GM12878 (cell line): ENCODE data around the gene HAO2. TPM values are rescaled to one million over a fixed set of nuclear protein-coding genes. Genes with fewer than 3 reads are reported as not detected.
"Not testable (repeated sequence)": the region's sequence is repeated elsewhere in the genome, so short reads cannot be mapped to it uniquely, and the experiment has no call there.

Experiments used
- ATAC-seq: fragments of 200-7000 bp; cut with Tn5 transposase; 3 replicates; pipeline ENCODE4 v1.9.1; 2020; ENCODE audit warnings: mild to moderate bottlenecking, moderate library complexity
- BruUV-seq: library from RNA; stranded (reverse); fragments of 400-500 nt; replicated peaks from 2 replicates; lab custom pipeline; 2021; lab: Mats Ljungman, UMichigan
- CTCF ChIA-PET: fragments of 300-600 bp; sonication (Branson Sonifier 250); formaldehyde crosslinking; extraction: SDS; loops from one replicate; lab custom pipeline; 2021; ENCODE audit warnings: inconsistent platforms; lab: Yijun Ruan, JAX
- POLR2A ChIA-PET: fragments of 350-600 bp; formaldehyde crosslinking; extraction: SDS; loops from one replicate; lab custom pipeline; 2021; ENCODE audit warnings: inconsistent platforms; lab: Charles Lee
- RAD21 ChIA-PET: fragments of 300-600 bp; sonication (Branson Sonifier 250); formaldehyde crosslinking; loops from one replicate; lab custom pipeline; 2023; ENCODE audit warnings: antibody characterized with exemption; ENCODE audit not compliant: unreplicated experiment; lab: Charles Lee
- SMC1A ChIA-PET: fragments of 300-600 bp; sonication (Branson Sonifier 250); formaldehyde crosslinking; loops from one replicate; lab custom pipeline; 2023; ENCODE audit not compliant: unreplicated experiment, uncharacterized antibody; lab: Charles Lee
- DNase-seq: peaks from one replicate; pipeline ENCODE4 v3.0.0-alpha.2; 2011; ENCODE audit warnings: low read depth, low spot score
- FAIRE-seq: peaks from 3 replicates; lab custom pipeline; 2011; peaks lifted over from hg19 to GRCh38; lab: Jason Lieb, UNC
- H2AFZ ChIP-seq: 2 replicates; pipeline ENCODE4 v1.6.0; 2011; ENCODE audit warnings: low read depth, low read length, control low read depth; ENCODE audit not compliant: control insufficient read depth
- H3K27ac ChIP-seq: 2 replicates; pipeline ENCODE4 v1.5.1; 2011; ENCODE audit warnings: control low read depth; ENCODE audit not compliant: control insufficient read depth, insufficient read depth
- H3K27me3 ChIP-seq, 2 experiments: replicated peaks in 1 of 2; 2 replicates each; pipeline versions ENCODE4 v1.6.0 to v1.6.1; 2011; ENCODE audit warnings: low read length in 1 of 2; ENCODE audit not compliant: control insufficient read depth in 2 of 2, insufficient read depth in 2 of 2
- H3K36me3 ChIP-seq, 2 experiments: 2 replicates each; pipeline ENCODE4 v1.5.1; 2011; ENCODE audit warnings: low read length in 1 of 2; ENCODE audit not compliant: control insufficient read depth in 2 of 2, insufficient read depth in 2 of 2
- H3K4me1 ChIP-seq: 2 replicates; pipeline ENCODE4 v1.6.1; 2011; ENCODE audit warnings: mild to moderate bottlenecking, low read length, moderate library complexity, mixed read lengths; ENCODE audit not compliant: control insufficient read depth, insufficient read depth
- H3K4me2 ChIP-seq: 2 replicates; pipeline ENCODE4 v1.6.0; 2011; ENCODE audit warnings: control low read depth; ENCODE audit not compliant: control insufficient read depth, insufficient read depth
- H3K4me3 ChIP-seq: fragments of 200-600 bp; sonication (generic); 2 replicates; pipeline ENCODE4 v1.5.1; 2016
- H3K79me2 ChIP-seq: 2 replicates; pipeline ENCODE4 v1.6.0; 2011; ENCODE audit warnings: low read length; ENCODE audit not compliant: control insufficient read depth, insufficient read depth
- H3K9ac ChIP-seq: 2 replicates; pipeline ENCODE4 v1.8.0; 2011; ENCODE audit warnings: low read length, control low read depth, mixed read lengths; ENCODE audit not compliant: control insufficient read depth, insufficient read depth
- H3K9me3 ChIP-seq: replicated peaks from 3 replicates; pipeline ENCODE4 v1.5.1; 2011; ENCODE audit warnings: mild to moderate bottlenecking, low read length; ENCODE audit not compliant: control insufficient read depth, insufficient read depth
- H4K20me1 ChIP-seq: 2 replicates; pipeline ENCODE4 v1.6.0; 2011; ENCODE audit not compliant: control insufficient read depth, insufficient read depth
- ATF7 ChIP-seq: fragments of 450-650 bp; IDR thresholded peaks from 2 replicates; pipeline ENCODE4 v1.6.1; 2016; ENCODE audit warnings: low read depth, mild to moderate bottlenecking
- BCL11A ChIP-seq: IDR thresholded peaks from 2 replicates; pipeline ENCODE4 v1.6.1; 2011; ENCODE audit warnings: low read depth, low read length
- GATAD2B ChIP-seq: fragments of 450-650 bp; conservative IDR thresholded peaks from 2 replicates; pipeline ENCODE4 v1.6.1; 2017; ENCODE audit warnings: low read depth, mild to moderate bottlenecking, moderate library complexity
- LARP7 ChIP-seq: fragments of 450-650 bp; IDR thresholded peaks from 2 replicates; pipeline ENCODE4 v1.6.1; 2017; ENCODE audit warnings: mild to moderate bottlenecking
- MXI1 ChIP-seq: fragments of 150-350 bp; IDR thresholded peaks from 2 replicates; pipeline ENCODE4 v1.6.1; 2011; ENCODE audit warnings: low read depth, mild to moderate bottlenecking, inconsistent platforms, low read length, improper control_type of control experiment
- PML ChIP-seq: IDR thresholded peaks from 2 replicates; pipeline ENCODE4 v1.6.1; 2012; ENCODE audit warnings: low read length, inconsistent platforms
- RAD51 ChIP-seq: fragments of 450-650 bp; IDR thresholded peaks from 2 replicates; pipeline ENCODE4 v1.6.1; 2016; ENCODE audit warnings: moderate library complexity, mild to moderate bottlenecking, inconsistent platforms
- RBBP5 ChIP-seq: fragments of 200-600 bp; sonication (generic); conservative IDR thresholded peaks from 2 replicates; pipeline ENCODE4 v1.6.1; 2016
- RCOR1 ChIP-seq: conservative IDR thresholded peaks from 2 replicates; pipeline ENCODE4 v1.6.1; 2012; ENCODE audit warnings: low read depth, low read length, improper control_type of control experiment
- RELA ChIP-seq: fragments of 450-650 bp; IDR thresholded peaks from 2 replicates; pipeline ENCODE4 v1.8.0; 2014; ENCODE audit warnings: borderline replicate concordance; ENCODE audit not compliant: partially characterized antibody
- SIN3A ChIP-seq: IDR thresholded peaks from 2 replicates; pipeline ENCODE4 v1.6.1; 2012; ENCODE audit warnings: low read depth, low read length, improper control_type of control experiment
- SMC3 ChIP-seq: IDR thresholded peaks from 2 replicates; pipeline ENCODE4 v1.6.1; 2011; ENCODE audit warnings: low read length, improper control_type of control experiment, borderline replicate concordance
- WRNIP1 ChIP-seq: IDR thresholded peaks from 2 replicates; pipeline ENCODE4 v1.6.1; 2011; ENCODE audit warnings: low read depth, low read length, improper control_type of control experiment, borderline replicate concordance
- whole genome bisulfite sequencing: methylation state at CpG from one replicate; pipeline ENCODE4 v1.1.6; 2016; ENCODE audit warnings: low lambda C conversion rate; ENCODE audit not compliant: insufficient replicate concordance, insufficient coverage; ENCODE audit errors: missing lambda C conversion rate; 5-methylcytosine and 5-hydroxymethylcytosine counted together
- in situ Hi-C: fragments of 300-500 bp; cut with MboI; formaldehyde crosslinking; loops from 9 replicates; pipeline ENCODE4 v1.14.3; 2018; ENCODE audit warnings: mixed read lengths
- intact Hi-C: fragments of 100-400 bp; cut with micrococcal nuclease; formaldehyde crosslinking; loops from one replicate; pipeline ENCODE4 v1.14.2; 2022; ENCODE audit not compliant: unreplicated experiment
- polyA plus RNA-seq, 11 experiments: library from polyadenylated mRNA; depleted of rRNA in 4 of 11; unstranded in 6 of 11; stranded (reverse) in 5 of 11; fragments of >200 nt; fragmentation: Nextera tagmentation in 4 of 11; fragmentation: Illumina TruSeq in 1 of 11; extraction: Ambion mirVana in 4 of 11; extraction: Trizol in 1 of 11; gene quantifications; 1 replicate in 1 of 11; 2 replicates in 10 of 11; pipeline versions ENCODE4 v1.2.1 to v1.2.3, GENCODE V29; 2011 to 2016; ENCODE audit warnings: inconsistent platforms in 2 of 11, missing spikeins in 2 of 11, low read depth in 1 of 11
- total RNA-seq, 4 experiments: library from RNA; depleted of rRNA in 3 of 4; stranded (reverse); fragments of >200 nt in 3 of 4; fragmentation: Illumina TruSeq in 1 of 4; extraction: Trizol in 1 of 4; gene quantifications; 2 replicates each; pipeline versions ENCODE4 v1.2.1 to v1.2.3, GENCODE V29; 2013 to 2021
- TF ChIP-seq, protein P1 (sequence below): IDR thresholded peaks from 2 replicates; pipeline ENCODE4 v1.6.1; 2012; ENCODE audit warnings: mild to moderate bottlenecking, low read depth, low read length

HAO2 gene
- total and polyA plus RNA-seq, 10 of the 15 experiments (the other 5 are each of a cell fraction or from before 2014, with no cell fraction given), result not detected

DNA sequence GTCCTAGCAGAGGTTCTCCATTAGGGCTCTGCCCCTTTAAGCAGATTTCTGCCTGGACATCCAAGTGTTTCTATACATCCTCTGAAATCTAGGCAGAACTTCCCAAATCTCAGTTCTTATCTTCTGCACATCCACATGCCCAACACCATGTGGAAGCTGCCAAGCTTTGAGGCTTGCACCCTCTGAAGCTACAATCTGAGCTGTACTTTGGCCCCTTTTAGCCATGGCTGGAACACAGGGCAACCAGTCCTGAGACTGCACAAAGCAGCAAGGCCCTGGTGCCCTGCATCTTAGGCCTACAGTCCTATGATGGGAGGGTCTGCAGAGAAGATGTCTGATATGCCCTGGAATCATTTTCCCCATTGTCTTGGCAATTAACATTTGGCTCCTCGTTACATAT is 8.0 kb downstream of the HAO2 start (continued):
- TF ChIP-seq RELA, result no peak
- TF ChIP-seq RBBP5, result no peak
- no peak for TF ChIP-seq LARP7
- no peak for TF ChIP-seq SIN3A
- no peak for TF ChIP-seq WRNIP1
- TF ChIP-seq, all 136 proteins: peak for 0

DNA sequence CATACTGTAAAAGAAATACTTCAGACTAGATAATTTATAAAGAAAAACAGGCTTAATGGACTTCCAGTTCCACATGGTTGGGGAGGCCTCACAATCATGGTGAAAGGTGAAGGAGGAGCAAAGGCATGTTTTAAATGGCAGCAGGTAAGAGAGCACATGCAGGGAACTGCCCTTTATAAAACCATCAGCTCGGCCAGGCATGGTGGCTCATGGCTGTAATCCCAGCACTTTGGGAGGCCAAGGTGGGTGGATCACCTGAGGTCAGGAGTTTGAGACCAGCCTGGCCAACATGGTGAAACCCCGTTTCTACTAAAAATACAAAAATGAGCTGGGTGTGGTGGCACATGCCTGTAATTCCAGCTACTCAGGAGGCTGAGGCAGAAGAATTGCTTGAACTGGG is 9.0 kb downstream of the HAO2 start:
- ChIA-PET SMC1A (interaction anchor here (1.5 kb wide), 1 partner anchor 102 kb away, joined by 7 read pairs; no protein-coding TSS in a partner anchor), CTCF (interaction anchor here (1.0 to 1.4 kb wide), 2 partner anchors 9 to 103 kb away, joined by 3 to 6 read pairs; partner anchors contain the start of gene HAO2)
- FAIRE-seq, RAD21 ChIA-PET, H3K9ac ChIP-seq, H3K9me3 ChIP-seq, H3K36me3 ChIP-seq, H3K4me3 ChIP-seq, ATAC-seq, H3K4me2 ChIP-seq, H2AFZ ChIP-seq, H3K27me3 ChIP-seq, DNase-seq, H3K27ac ChIP-seq, H3K4me1 ChIP-seq, BruUV-seq, H3K79me2 ChIP-seq, POLR2A ChIA-PET, H4K20me1 ChIP-seq: not testable (repeated sequence)
- intact Hi-C loops (loop anchor here (10.0 kb wide), 1 partner anchor 97 kb away; no protein-coding TSS in a partner anchor), in situ Hi-C loops (loop anchor here (10.0 kb wide), 1 partner anchor 297 kb away; no protein-coding TSS in a partner anchor)
- 8% methylated on average over 2 of the region's 2 CpGs for WGBS

DNA sequence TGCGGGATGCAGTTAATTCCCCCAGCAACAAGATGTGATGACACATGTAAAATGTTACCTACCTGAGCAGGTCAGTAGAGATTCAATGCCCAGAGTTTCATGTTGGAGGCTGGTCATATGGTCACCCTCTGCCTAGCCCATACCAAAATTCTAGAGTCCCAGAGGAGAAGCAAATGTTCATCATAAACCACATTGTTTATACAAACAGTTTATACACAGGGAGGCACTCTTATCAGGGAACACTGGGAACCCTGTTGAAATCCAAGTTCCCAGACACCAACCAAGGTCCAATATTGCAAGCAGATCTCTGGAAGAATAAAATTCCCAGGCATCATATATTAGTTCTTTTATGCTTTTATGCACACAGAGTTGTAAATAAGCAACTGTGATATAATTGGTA is 10.5 kb downstream of the HAO2 start:
- no peak for DNase-seq
- Histone ChIP-seq H3K9ac (no peak overlapping the region), H4K20me1 (no peaks in the 10 kb centered on the region), H2AFZ (no peak overlapping the region), H3K36me3 (no peaks in the 10 kb centered on the region), H3K4me2 (no peak overlapping the region), H3K9me3 (no peaks in the 10 kb centered on the region; the same call in 2 of the 3 replicates), H3K27ac (no peak overlapping the region), H3K4me1 (no peaks in the 10 kb centered on the region), H3K27me3 (no peaks in the 10 kb centered on the region), H3K79me2 (no peaks in the 10 kb centered on the region), H3K4me3 (no peak overlapping the region)
- RAD21 ChIA-PET, result interaction anchor here (1.2 kb wide), 1 partner anchor 104 kb away, joined by 3 read pairs; no protein-coding TSS in a partner anchor
- 79% methylated on average over 1 of the region's 1 CpG for WGBS
- POLR2A ChIA-PET, result no interaction called here
- in situ Hi-C loops (loop anchor here (10.0 kb wide), 1 partner anchor 296 kb away; no protein-coding TSS in a partner anchor), intact Hi-C loops (loop anchor here (10.0 kb wide), 1 partner anchor 96 kb away; no protein-coding TSS in a partner anchor)
- SMC1A ChIA-PET, result interaction anchor here (1.3 to 1.5 kb wide), 2 partner anchors 8 to 103 kb away, joined by 3 to 7 read pairs; no protein-coding TSS in a partner anchor
- no peak for ATAC-seq
- BruUV-seq, result no TSS peak
- CTCF ChIA-PET, result no interaction called here
- no peak for FAIRE-seq
- no peak for TF ChIP-seq GATAD2B
- TF ChIP-seq MXI1, result no peak
- no peak for TF ChIP-seq SMC3
- no peak for TF ChIP-seq BCL11A
- TF ChIP-seq, protein P1, sequence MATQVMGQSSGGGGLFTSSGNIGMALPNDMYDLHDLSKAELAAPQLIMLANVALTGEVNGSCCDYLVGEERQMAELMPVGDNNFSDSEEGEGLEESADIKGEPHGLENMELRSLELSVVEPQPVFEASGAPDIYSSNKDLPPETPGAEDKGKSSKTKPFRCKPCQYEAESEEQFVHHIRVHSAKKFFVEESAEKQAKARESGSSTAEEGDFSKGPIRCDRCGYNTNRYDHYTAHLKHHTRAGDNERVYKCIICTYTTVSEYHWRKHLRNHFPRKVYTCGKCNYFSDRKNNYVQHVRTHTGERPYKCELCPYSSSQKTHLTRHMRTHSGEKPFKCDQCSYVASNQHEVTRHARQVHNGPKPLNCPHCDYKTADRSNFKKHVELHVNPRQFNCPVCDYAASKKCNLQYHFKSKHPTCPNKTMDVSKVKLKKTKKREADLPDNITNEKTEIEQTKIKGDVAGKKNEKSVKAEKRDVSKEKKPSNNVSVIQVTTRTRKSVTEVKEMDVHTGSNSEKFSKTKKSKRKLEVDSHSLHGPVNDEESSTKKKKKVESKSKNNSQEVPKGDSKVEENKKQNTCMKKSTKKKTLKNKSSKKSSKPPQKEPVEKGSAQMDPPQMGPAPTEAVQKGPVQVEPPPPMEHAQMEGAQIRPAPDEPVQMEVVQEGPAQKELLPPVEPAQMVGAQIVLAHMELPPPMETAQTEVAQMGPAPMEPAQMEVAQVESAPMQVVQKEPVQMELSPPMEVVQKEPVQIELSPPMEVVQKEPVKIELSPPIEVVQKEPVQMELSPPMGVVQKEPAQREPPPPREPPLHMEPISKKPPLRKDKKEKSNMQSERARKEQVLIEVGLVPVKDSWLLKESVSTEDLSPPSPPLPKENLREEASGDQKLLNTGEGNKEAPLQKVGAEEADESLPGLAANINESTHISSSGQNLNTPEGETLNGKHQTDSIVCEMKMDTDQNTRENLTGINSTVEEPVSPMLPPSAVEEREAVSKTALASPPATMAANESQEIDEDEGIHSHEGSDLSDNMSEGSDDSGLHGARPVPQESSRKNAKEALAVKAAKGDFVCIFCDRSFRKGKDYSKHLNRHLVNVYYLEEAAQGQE, result no peak
- no peak for TF ChIP-seq RAD51
- TF ChIP-seq RCOR1, result no peak
- TF ChIP-seq LARP7, result no peak
- no peak for TF ChIP-seq PML
- no peak for TF ChIP-seq ATF7
